ENCODE data around the gene NCKAP5.

DNA sequence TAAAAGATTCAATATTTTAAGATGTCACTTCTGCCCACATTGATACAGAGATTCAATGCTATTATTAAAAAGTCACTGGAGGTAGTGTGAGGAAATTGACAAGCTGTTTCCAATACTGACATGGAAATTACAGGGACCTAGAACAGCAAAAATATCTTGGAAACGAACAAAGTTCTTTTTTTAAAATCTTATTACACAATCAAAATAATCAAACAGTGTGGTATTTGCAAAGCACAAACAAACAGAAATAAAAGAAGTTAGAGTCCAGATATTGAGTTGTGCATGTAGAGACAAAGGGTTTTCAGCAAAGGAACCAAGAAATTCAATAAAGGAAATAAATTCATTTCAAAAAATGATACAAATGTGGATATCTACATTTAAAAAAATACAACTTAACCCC, 369.6 kb downstream of the NCKAP5 start:
- TF ChIP-seq, protein P1, sequence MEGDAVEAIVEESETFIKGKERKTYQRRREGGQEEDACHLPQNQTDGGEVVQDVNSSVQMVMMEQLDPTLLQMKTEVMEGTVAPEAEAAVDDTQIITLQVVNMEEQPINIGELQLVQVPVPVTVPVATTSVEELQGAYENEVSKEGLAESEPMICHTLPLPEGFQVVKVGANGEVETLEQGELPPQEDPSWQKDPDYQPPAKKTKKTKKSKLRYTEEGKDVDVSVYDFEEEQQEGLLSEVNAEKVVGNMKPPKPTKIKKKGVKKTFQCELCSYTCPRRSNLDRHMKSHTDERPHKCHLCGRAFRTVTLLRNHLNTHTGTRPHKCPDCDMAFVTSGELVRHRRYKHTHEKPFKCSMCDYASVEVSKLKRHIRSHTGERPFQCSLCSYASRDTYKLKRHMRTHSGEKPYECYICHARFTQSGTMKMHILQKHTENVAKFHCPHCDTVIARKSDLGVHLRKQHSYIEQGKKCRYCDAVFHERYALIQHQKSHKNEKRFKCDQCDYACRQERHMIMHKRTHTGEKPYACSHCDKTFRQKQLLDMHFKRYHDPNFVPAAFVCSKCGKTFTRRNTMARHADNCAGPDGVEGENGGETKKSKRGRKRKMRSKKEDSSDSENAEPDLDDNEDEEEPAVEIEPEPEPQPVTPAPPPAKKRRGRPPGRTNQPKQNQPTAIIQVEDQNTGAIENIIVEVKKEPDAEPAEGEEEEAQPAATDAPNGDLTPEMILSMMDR (IDR thresholded peaks at IDR 0.05): no peak
- TF ChIP-seq POLR2A (IDR thresholded peaks at IDR 0.05): no peak
